Uterus (tissue), 4 donors: ENCODE measurements around the gene RPL3. TPM values are rescaled to one million over a fixed set of nuclear protein-coding genes. Genes with fewer than 3 reads are reported as not detected.

Experiments used
- DNase-seq, 2 donors: peaks; one replicate each; pipeline ENCODE4 v3.0.0-alpha.2; 2019 to 2020
- H3K27ac ChIP-seq, 2 donors: fragments of 200-600 bp; sonication (generic); 1 replicate in 1 of 2; 2 replicates in 1 of 2; pipeline ENCODE4 v1.5.1; 2016 to 2018
- H3K27me3 ChIP-seq, 2 donors: fragments of 200-600 bp; sonication (generic); one replicate each; pipeline ENCODE4 v1.5.1; 2018 to 2019; ENCODE audit warnings: control low read depth in 1 of 2
- H3K36me3 ChIP-seq, 2 donors: fragments of 200-600 bp; sonication (generic); one replicate each; pipeline ENCODE4 v1.5.1; 2019; ENCODE audit warnings: control low read depth in 1 of 2
- H3K4me1 ChIP-seq, 2 donors: fragments of 200-600 bp; sonication (generic); one replicate each; pipeline ENCODE4 v1.5.1; 2018 to 2019; ENCODE audit warnings: control low read depth in 1 of 2
- H3K4me3 ChIP-seq, 2 donors: fragments of 200-600 bp; sonication (generic); 1 replicate in 1 of 2; 2 replicates in 1 of 2; pipeline ENCODE4 v1.5.1; 2018 to 2019; ENCODE audit warnings: mild to moderate bottlenecking in 1 of 2
- H3K9me3 ChIP-seq, 2 donors: fragments of 200-600 bp; sonication (generic); one replicate each; pipeline ENCODE4 v1.5.1; 2019; ENCODE audit warnings: control low read depth in 1 of 2
- POLR2A ChIP-seq, 2 donors: fragments of 450-650 bp; IDR thresholded peaks; one replicate each; pipeline ENCODE4 v1.6.1; 2016; ENCODE audit warnings: antibody characterized with exemption in 2 of 2, mild to moderate bottlenecking in 1 of 2, moderate library complexity in 1 of 2
- intact Hi-C: fragments of 100-400 bp; cut with DNase I; formaldehyde crosslinking; loops from one replicate; pipeline ENCODE4 v1.15.1; 2023; ENCODE audit warnings: low total_unique reads
- total RNA-seq, 4 donors: library from RNA; depleted of rRNA in 3 of 4; stranded (reverse); fragments of >200 nt in 3 of 4; gene quantifications; one replicate each; pipeline versions ENCODE4 v1.1.0 to v1.2.4, GENCODE V29; 2014 to 2023
- TF ChIP-seq, protein P1 (sequence below), 4 experiments: fragments of 200-600 bp in 2 of 4; fragments of 450-650 bp in 2 of 4; sonication (generic) in 2 of 4; IDR thresholded peaks; one replicate each; pipeline ENCODE4 v1.5.1; 2016 to 2019; ENCODE audit warnings: antibody characterized with exemption in 4 of 4, mild to moderate bottlenecking in 2 of 4, moderate library complexity in 1 of 4
- donor health status: DM: yes; HTN: yes; CAD: no.

RPL3 gene
- total RNA-seq, 4 donors from 2014 or later = 1,498 to 2,840 (median 2,333) TPM

DNA sequence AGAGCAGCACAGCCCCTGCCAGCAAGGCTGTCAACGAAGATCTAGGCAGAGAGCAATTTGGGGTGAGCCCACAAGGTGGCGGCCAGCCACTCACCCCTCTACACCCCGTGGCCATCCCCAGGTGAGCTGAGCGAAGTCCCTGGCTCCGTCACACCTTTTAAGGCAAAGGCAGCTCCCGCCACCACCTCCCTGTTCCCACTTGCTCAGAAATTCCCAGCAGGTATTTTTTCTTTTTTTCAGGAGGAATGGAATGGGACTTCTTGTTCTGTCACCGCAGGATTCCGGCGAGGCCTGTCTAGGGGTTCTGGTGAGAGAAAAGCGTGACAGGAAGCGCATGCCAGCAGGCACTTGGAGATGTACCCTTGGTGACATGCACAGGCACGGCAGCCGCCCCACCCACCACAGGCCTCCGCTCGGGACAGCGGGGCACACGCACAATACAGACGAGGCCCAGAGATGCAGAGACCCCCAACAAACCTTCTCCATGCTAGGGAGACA, 10.0 kb downstream of the RPL3 start:
- no peaks in the 10 kb centered on the region for H3K36me3 ChIP-seq
- DNase-seq = no peak
- H3K9me3 ChIP-seq = no peaks in the 10 kb centered on the region
- peak overlapping the region; percentile 83 to 84 for H3K27ac ChIP-seq
- intact Hi-C loops = no loop called here
- peaks cover 0 to 10% of the 10 kb centered on the region in 2 donors for H3K4me1 ChIP-seq
- no peak overlapping the region for H3K4me3 ChIP-seq
- no peak for TF ChIP-seq POLR2A (IDR thresholded peaks at IDR 0.05)
- TF ChIP-seq, protein P1, sequence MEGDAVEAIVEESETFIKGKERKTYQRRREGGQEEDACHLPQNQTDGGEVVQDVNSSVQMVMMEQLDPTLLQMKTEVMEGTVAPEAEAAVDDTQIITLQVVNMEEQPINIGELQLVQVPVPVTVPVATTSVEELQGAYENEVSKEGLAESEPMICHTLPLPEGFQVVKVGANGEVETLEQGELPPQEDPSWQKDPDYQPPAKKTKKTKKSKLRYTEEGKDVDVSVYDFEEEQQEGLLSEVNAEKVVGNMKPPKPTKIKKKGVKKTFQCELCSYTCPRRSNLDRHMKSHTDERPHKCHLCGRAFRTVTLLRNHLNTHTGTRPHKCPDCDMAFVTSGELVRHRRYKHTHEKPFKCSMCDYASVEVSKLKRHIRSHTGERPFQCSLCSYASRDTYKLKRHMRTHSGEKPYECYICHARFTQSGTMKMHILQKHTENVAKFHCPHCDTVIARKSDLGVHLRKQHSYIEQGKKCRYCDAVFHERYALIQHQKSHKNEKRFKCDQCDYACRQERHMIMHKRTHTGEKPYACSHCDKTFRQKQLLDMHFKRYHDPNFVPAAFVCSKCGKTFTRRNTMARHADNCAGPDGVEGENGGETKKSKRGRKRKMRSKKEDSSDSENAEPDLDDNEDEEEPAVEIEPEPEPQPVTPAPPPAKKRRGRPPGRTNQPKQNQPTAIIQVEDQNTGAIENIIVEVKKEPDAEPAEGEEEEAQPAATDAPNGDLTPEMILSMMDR (IDR thresholded peaks at IDR 0.05) = no peak
- H3K27me3 ChIP-seq = no peaks in the 10 kb centered on the region

DNA sequence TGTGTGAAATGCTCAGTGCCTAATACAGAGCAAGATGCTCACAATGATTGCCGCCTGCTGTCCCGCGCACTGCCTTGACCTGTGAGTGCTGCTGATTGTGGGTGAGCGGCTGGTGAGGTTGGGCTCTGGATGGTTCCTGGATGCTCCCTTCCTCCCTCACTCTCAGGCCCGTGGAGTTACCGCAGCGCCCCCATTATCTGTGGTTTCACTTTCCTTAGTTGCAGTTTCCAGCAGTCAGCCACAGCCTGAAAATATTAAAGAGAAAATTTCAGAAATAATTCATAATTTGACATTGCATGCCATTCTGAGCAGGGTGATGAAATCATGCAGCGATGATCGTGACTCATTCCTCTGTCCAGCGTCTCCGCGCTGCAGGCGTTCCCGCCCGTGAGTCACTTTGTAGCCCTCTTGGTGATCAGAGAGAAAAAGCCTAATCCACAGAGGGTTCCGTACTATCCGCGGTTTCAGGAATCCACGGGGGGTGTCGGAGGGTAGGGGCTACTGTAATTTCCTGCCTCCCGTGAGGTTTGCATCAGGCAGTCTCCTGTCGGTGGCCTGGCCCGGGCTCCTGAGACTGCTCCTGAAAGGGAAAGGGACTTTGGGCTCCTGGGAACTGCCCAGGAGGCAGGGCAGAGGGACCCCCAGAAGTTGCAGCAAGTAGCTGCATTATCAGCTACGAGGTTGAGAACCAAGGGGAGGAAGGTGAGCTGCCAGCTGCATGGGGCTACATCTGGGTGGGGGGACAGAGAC, 10.6 kb downstream of the RPL3 start:
- DNase-seq = peak; percentile 78 to 84
- peaks cover 0 to 10% of the 10 kb centered on the region in 2 donors for H3K4me1 ChIP-seq
- H3K9me3 ChIP-seq = no peaks in the 10 kb centered on the region
- peak overlapping the region; percentile 83 to 84 for H3K27ac ChIP-seq
- intact Hi-C loops = no loop called here
- no peak for TF ChIP-seq POLR2A (IDR thresholded peaks at IDR 0.05)
- TF ChIP-seq, protein P1 (IDR thresholded peaks at IDR 0.05) = peak in 3 of 4 experiments; percentile 15 to 38 (median 25)
- no peaks in the 10 kb centered on the region for H3K36me3 ChIP-seq
- peak overlapping the region in 1 of 2 donors; percentile 18 for H3K4me3 ChIP-seq
- no peaks in the 10 kb centered on the region for H3K27me3 ChIP-seq

DNA sequence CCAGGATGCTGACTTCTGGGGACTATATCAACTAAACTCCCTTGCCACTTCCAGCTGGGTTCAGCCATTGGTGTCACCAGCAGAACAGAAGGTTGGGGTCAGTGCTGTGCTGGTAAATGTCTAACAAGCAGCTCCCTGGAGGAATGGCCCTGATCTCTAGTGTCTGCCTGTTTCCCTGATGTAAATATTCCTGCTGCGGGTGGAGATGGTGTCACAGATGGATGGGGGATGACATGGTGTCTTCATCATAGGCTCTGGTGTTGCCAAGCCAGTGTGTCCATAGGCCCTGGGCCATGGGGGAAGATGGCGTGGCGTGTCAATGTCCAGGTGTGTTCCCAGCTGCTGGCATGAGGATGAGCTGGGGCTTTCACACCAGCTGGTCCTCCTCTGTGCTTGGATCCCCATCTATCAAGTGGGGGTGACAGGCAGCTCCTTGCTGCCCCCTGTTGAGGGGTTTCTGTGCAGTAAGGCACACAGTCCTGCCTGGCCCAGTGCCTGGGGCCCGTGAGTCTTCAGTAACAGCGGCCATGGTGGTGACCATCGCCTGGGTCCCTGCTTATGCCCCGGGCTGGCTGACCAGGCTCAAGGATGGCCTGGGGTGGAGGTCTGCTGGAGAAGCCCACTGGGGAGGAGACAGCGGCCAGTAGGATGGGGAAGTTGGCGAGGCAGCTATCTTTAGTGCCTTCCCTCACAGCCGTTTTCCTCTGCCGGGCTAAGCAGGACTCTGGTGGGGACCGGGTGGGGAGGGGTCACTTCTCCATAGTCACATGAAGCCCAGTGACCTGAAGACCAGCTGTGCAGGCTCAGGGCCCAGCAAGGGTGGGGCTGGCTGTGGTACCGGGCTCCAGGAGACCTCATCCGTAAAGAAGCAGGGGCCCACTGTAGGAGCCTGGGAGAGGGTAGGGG, 12.7 kb downstream of the RPL3 start:
- H3K4me1 ChIP-seq = peaks cover 0 to 10% of the 10 kb centered on the region in 2 donors
- no peaks in the 10 kb centered on the region for H3K27me3 ChIP-seq
- H3K27ac ChIP-seq = no peak overlapping the region
- TF ChIP-seq POLR2A (IDR thresholded peaks at IDR 0.05) = no peak
- TF ChIP-seq, protein P1 (IDR thresholded peaks at IDR 0.05) = no peak
- H3K36me3 ChIP-seq = no peaks in the 10 kb centered on the region
- intact Hi-C loops = no loop called here
- no peak for DNase-seq
- H3K4me3 ChIP-seq = no peak overlapping the region
- no peaks in the 10 kb centered on the region for H3K9me3 ChIP-seq

DNA sequence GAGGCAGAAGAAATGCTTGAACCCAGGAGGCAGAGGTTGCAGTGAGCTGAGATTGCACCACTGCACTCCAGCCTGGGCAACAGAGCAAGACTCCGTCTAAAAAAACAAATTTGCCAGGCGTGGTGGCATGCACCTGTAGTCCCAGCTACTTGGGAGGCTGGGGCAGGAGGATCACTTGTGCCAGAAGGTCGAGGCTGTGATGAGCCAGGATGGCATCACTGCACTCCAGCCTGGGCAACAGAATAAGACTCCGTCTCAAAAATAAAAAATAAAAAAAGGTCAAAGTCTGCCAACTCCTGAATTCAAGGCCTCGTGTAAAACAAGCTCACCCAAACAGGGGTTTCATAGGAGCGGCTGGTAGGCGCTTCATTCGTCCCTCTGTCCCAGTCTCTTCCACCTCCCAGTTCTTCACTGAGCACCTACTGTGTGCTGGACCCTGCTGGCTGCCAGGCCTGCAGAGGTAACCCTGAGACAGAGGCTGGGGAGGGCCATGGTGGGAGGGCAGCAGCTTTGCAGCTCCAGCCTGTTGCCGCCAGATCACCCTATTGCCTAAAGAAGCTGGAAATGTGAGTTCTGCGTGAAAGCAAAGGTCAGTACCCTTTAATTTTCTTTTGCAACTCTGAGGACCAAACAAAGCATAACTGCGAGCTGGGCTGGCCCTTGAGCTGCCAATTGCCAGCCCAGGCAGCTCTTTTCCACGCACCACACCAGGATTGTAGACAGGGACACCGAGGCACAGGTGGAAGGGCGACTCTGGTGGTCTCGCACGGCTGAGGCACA, 15.3 kb downstream of the RPL3 start:
- no peaks in the 10 kb centered on the region for H3K27me3 ChIP-seq
- DNase-seq = no peak
- intact Hi-C loops = no loop called here
- TF ChIP-seq, protein P1 (IDR thresholded peaks at IDR 0.05) = no peak
- TF ChIP-seq POLR2A (IDR thresholded peaks at IDR 0.05) = no peak
- peaks cover 0 to 15% of the 10 kb centered on the region in 2 donors for H3K4me1 ChIP-seq
- no peak overlapping the region for H3K27ac ChIP-seq
- H3K9me3 ChIP-seq = no peaks in the 10 kb centered on the region
- no peaks in the 10 kb centered on the region for H3K36me3 ChIP-seq
- no peak overlapping the region for H3K4me3 ChIP-seq
